ENCODE results near the gene SOX4.

The SOX4 gene

DNA sequence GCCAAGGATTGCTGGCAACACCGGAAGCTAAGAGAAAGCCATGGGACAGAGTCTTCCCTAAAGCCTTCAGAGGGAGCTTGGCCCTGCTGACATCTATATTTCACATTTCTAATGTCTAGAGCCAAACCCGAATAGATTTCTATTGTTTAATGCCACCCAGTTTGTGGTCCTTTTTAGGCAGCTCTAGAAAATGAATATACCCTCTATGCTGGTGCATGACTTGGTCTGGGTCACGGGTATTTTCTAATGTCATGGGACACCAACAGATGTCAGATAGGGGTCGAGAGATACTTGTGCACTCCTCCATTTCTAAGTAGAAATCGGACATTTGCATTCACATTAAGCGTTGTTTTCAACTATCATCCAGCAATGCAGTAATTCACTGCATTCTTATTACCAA is 37.0 kb upstream of the SOX4 start:
- Histone ChIP-seq H3K4me3 (ENCODE audit: low read depth, low read length, poor library complexity, severe bottlenecking) (no peak overlapping the region), H3K4me2 (ENCODE audit: low read length) (no peak overlapping the region), H3K36me3 (ENCODE audit: insufficient read depth, low read length) (no peaks in the 10 kb centered on the region), H3K27me3 (ENCODE audit: insufficient read depth, low read length) (no peaks in the 10 kb centered on the region; the same call in 1 of the 2 replicates), H2AFZ (ENCODE audit: low read length) (no peak overlapping the region), H3F3A (ENCODE audit: insufficient read depth, low read length) (no peaks in the 10 kb centered on the region), H3K27ac (ENCODE audit: low read depth, low read length, poor library complexity, severe bottlenecking) (no peak overlapping the region), H3K4me1 (ENCODE audit: insufficient read depth, low read length, severe bottlenecking) (no peaks in the 10 kb centered on the region), H3K9ac (ENCODE audit: low read length) (no peak overlapping the region), H3K79me2 (ENCODE audit: insufficient read depth, low read length) (no peaks in the 10 kb centered on the region), H3K9me2 (ENCODE audit: low read depth, low read length) (no peaks in the 10 kb centered on the region), H4K20me1 (ENCODE audit: insufficient read depth, low read length) (no peaks in the 10 kb centered on the region), H3K9me3 (ENCODE audit: low read length) (no peaks in the 10 kb centered on the region)
- TF ChIP-seq, protein P1, sequence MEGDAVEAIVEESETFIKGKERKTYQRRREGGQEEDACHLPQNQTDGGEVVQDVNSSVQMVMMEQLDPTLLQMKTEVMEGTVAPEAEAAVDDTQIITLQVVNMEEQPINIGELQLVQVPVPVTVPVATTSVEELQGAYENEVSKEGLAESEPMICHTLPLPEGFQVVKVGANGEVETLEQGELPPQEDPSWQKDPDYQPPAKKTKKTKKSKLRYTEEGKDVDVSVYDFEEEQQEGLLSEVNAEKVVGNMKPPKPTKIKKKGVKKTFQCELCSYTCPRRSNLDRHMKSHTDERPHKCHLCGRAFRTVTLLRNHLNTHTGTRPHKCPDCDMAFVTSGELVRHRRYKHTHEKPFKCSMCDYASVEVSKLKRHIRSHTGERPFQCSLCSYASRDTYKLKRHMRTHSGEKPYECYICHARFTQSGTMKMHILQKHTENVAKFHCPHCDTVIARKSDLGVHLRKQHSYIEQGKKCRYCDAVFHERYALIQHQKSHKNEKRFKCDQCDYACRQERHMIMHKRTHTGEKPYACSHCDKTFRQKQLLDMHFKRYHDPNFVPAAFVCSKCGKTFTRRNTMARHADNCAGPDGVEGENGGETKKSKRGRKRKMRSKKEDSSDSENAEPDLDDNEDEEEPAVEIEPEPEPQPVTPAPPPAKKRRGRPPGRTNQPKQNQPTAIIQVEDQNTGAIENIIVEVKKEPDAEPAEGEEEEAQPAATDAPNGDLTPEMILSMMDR (IDR thresholded peaks at IDR 0.05; ENCODE audit: low read length): no peak
- TF ChIP-seq EZH2 (IDR thresholded peaks at IDR 0.05; ENCODE audit: borderline replicate concordance, low read length): no peak

DNA sequence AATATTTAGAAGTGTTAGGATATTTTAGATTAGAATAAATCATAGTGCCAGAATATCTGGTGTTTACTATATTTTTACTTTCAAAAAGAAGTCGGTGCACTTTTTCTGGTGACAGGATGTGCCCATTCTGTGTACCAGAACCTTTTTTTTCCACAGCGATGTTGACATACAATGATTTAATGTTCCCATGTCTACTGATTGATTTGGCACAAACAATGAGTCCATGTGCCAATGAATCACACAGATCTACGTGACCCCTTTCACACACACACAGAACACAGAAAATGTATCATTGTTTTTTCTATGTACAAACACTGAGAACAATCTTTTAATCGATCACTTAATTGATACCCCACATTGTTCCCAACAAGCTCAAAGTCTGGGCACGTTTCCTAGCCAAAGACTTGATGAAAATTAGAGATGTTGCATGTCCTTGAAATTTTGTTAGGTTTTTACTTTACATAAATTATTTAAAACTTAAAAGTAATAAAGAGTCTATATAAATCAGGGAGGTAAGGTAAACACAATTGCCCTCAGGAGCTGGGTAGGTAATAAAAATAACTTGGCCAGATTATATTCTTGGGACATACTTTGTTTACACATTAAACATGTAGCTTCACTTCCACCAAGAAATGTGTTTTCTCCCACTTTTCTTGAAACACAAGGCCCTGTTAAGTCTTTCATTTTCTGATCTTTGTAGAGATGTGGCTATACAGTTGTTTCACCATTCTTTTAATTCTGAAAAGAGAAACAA is 36.4 kb upstream of the SOX4 start:
- Histone ChIP-seq H3F3A (ENCODE audit: insufficient read depth, low read length) (no peaks in the 10 kb centered on the region), H4K20me1 (ENCODE audit: insufficient read depth, low read length) (no peaks in the 10 kb centered on the region), H3K4me1 (ENCODE audit: insufficient read depth, low read length, severe bottlenecking) (no peaks in the 10 kb centered on the region), H2AFZ (ENCODE audit: low read length) (no peak overlapping the region), H3K9me3 (ENCODE audit: low read length) (no peaks in the 10 kb centered on the region), H3K4me3 (ENCODE audit: low read depth, low read length, poor library complexity, severe bottlenecking) (no peak overlapping the region), H3K4me2 (ENCODE audit: low read length) (no peak overlapping the region), H3K27me3 (ENCODE audit: insufficient read depth, low read length) (no peaks in the 10 kb centered on the region; the same call in 1 of the 2 replicates), H3K27ac (ENCODE audit: low read depth, low read length, poor library complexity, severe bottlenecking) (no peak overlapping the region), H3K9ac (ENCODE audit: low read length) (no peak overlapping the region), H3K9me2 (ENCODE audit: low read depth, low read length) (no peaks in the 10 kb centered on the region), H3K36me3 (ENCODE audit: insufficient read depth, low read length) (no peaks in the 10 kb centered on the region), H3K79me2 (ENCODE audit: insufficient read depth, low read length) (no peaks in the 10 kb centered on the region)
- TF ChIP-seq, protein P1 (IDR thresholded peaks at IDR 0.05; ENCODE audit: low read length): no peak
- no peak for TF ChIP-seq EZH2 (IDR thresholded peaks at IDR 0.05; ENCODE audit: borderline replicate concordance, low read length)

DNA sequence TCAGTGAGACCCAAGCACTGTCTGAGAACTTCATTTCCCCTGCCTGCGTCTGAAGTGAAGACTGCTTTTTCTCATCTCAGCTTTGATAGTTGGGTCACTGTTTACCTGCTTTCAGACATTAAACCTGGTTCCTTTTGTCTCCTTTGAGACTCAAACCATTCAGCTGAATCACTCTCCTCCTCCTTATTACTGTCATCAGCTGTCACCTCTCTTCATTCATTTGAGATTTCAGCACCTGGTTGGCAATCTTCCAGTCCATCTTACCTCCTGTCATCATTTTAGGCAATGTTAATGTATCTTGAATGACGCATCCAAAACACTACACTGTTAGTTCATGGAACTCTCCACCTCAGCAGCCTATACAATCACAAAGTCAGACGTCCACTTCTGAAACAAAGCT is 34.3 kb upstream of the SOX4 start:
- no peak overlapping the region for H3K27ac ChIP-seq (ENCODE audit: low read depth, low read length, poor library complexity, severe bottlenecking)
- no peaks in the 10 kb centered on the region for H3K79me2 ChIP-seq (ENCODE audit: insufficient read depth, low read length)
- no peak overlapping the region for H2AFZ ChIP-seq (ENCODE audit: low read length)
- H3K4me3 ChIP-seq (ENCODE audit: low read depth, low read length, poor library complexity, severe bottlenecking): no peak overlapping the region
- no peak overlapping the region for H3K4me2 ChIP-seq (ENCODE audit: low read length)
- H3K36me3 ChIP-seq (ENCODE audit: insufficient read depth, low read length): no peaks in the 10 kb centered on the region
- H3K9me3 ChIP-seq (ENCODE audit: low read length): no peaks in the 10 kb centered on the region
- H3F3A ChIP-seq (ENCODE audit: insufficient read depth, low read length): no peaks in the 10 kb centered on the region
- TF ChIP-seq, protein P1 (IDR thresholded peaks at IDR 0.05; ENCODE audit: low read length): no peak
- no peak for TF ChIP-seq EZH2 (IDR thresholded peaks at IDR 0.05; ENCODE audit: borderline replicate concordance, low read length)
- H3K27me3 ChIP-seq (ENCODE audit: insufficient read depth, low read length): no peaks in the 10 kb centered on the region; the same call in 1 of the 2 replicates
- no peaks in the 10 kb centered on the region for H3K4me1 ChIP-seq (ENCODE audit: insufficient read depth, low read length, severe bottlenecking)
- H4K20me1 ChIP-seq (ENCODE audit: insufficient read depth, low read length): no peaks in the 10 kb centered on the region
- no peaks in the 10 kb centered on the region for H3K9me2 ChIP-seq (ENCODE audit: low read depth, low read length)
- no peak overlapping the region for H3K9ac ChIP-seq (ENCODE audit: low read length)
